ENCODE results near the gene TUBB. TPM values are rescaled to one million over a fixed set of nuclear protein-coding genes. Genes with fewer than 3 reads are reported as not detected.
"Not testable (repeated sequence)": the region's sequence is repeated elsewhere in the genome, so short reads cannot be mapped to it uniquely, and the experiment has no call there.

TUBB gene
- total RNA-seq, 1 experiment from 2014 or later = 935 TPM

DNA sequence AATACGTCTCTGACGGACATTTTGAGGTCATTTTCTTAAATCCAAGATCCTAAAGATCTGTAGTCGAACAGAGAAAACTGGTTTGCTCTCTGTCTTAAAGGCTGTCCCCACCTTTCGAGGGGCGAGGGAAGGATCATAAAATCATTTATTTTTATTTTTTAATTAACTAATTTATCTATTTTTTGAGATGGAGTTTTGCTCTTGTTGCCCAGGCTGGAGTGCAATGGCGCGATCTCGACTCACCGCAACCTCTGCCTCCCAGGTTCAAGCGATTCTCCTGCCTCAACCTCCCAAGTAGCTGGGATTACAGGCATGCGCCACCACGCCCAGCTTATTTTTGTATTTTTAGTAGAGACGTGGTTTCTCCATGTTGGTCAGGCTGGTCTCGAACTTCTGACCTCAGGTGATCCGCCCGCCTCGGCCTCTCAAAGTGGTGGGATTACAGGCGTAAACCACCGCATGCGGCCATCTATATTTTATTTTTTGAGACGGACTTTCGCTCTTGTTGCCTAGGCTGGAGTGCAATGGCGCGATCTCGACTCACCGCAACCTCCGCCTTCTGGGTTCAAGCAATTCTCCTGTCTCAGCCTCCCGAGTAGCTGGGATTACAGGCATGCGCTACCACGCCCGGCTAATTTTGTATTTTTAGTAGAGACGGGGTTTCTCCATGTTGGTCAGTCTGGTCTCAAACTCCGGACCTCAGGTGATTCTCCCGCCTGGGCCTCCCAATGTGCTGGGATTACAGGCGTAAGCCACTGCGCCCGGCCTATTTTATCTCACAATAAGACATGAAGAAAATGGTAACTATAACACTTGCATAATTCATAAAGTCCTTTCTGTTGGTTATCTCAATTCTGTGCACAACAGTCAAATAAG is 2.1 kb upstream of the TUBB start:
- not testable (repeated sequence) for DNase-seq (ENCODE audit: low spot score)

DNA sequence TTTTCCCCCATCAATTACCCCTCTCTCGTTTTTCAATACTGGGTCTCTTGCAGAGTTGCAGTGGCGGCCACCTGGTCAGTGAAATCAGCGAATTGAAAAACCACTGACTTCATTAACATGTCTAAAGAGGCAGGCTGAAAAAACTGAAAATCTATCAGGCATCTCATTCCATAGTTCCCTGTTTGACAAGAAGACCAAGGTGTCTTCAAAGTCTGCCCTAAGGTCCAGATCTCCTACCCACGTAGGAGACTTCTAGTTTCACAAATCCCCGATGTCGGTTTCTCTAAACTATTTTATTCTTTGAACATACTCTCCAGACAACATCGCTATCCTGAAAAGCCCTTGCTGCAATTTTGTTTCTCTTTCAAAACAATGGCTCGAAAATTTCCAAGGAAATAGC is 796 bp upstream of the TUBB start:
- no peak for DNase-seq (ENCODE audit: low spot score)

GRCh38 chr6:30720738-30721197 is 616 bp downstream of the TUBB start:
- peak; percentile 68 for DNase-seq (ENCODE audit: low spot score)

GRCh38 chr6:30721198-30722024 is 1.3 kb downstream of the TUBB start:
- DNase-seq (ENCODE audit: low spot score) = peak; percentile 89

DNA sequence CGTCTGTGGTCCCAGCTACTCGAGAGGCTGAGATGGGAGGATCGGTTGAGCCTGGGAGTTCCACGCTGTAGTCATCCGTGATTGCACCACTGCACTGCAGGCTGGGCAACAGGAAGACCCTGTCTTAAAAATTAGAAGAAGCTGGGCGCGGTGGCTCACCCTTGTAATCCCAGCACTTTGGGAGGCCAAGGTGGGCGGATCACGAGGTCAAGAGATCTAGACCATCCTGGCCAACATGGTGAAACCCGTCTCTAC is 1.8 kb downstream of the TUBB start:
- DNase-seq (ENCODE audit: low spot score) = not testable (repeated sequence)

DNA sequence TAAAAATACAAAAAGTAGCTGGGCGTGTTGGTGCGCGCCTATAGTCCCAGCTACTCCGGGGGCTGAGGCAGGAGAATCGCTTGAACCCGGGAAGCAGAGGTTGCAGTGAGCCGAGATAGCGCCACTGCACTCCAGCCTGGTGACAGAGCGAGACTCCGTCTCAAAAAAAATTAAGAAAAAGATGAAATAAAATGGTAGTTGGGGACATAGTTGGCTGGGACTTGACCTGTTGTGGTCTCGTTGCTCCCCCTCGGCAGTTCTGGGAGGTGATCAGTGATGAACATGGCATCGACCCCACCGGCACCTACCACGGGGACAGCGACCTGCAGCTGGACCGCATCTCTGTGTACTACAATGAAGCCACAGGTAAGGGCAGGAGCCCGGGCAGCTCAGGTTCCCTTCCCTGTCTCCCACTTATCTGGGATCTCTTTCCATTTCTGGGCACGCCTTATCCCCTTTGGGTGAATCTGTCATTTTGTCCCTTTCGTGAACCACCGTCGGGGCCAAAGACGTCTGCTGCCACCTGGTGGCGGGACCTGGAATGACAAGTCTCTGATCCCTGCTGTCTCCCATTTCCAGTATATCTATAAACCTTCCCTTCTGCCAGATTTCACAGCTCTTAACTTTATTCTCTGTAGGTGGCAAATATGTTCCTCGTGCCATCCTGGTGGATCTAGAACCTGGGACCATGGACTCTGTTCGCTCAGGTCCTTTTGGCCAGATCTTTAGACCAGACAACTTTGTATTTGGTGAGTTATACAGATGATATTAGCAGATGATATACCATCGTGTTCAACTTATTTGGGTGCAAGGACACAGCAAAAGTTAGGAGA is 2.3 kb downstream of the TUBB start:
- peak; percentile 94 for DNase-seq (ENCODE audit: low spot score)

DNA sequence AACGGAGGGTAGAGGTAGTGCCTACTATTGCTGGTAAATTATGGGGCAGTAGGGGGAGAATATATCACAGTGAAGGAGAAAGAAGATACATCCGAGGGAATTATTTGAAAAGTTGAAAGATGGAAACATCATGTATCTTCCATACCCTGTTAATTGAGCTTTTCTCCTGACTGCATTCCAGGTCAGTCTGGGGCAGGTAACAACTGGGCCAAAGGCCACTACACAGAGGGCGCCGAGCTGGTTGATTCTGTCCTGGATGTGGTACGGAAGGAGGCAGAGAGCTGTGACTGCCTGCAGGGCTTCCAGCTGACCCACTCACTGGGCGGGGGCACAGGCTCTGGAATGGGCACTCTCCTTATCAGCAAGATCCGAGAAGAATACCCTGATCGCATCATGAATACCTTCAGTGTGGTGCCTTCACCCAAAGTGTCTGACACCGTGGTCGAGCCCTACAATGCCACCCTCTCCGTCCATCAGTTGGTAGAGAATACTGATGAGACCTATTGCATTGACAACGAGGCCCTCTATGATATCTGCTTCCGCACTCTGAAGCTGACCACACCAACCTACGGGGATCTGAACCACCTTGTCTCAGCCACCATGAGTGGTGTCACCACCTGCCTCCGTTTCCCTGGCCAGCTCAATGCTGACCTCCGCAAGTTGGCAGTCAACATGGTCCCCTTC is 3.1 kb downstream of the TUBB start:
- not testable (repeated sequence) for DNase-seq (ENCODE audit: low spot score)

DNA sequence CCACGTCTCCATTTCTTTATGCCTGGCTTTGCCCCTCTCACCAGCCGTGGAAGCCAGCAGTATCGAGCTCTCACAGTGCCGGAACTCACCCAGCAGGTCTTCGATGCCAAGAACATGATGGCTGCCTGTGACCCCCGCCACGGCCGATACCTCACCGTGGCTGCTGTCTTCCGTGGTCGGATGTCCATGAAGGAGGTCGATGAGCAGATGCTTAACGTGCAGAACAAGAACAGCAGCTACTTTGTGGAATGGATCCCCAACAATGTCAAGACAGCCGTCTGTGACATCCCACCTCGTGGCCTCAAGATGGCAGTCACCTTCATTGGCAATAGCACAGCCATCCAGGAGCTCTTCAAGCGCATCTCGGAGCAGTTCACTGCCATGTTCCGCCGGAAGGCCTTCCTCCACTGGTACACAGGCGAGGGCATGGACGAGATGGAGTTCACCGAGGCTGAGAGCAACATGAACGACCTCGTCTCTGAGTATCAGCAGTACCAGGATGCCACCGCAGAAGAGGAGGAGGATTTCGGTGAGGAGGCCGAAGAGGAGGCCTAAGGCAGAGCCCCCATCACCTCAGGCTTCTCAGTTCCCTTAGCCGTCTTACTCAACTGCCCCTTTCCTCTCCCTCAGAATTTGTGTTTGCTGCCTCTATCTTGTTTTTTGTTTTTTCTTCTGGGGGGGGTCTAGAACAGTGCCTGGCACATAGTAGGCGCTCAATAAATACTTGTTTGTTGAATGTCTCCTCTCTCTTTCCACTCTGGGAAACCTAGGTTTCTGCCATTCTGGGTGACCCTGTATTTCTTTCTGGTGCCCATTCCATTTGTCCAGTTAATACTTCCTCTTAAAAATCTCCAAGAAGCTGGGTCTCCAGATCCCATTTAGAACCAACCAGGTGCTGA is 3.9 kb downstream of the TUBB start:
- DNase-seq (ENCODE audit: low spot score) = not testable (repeated sequence)

DNA sequence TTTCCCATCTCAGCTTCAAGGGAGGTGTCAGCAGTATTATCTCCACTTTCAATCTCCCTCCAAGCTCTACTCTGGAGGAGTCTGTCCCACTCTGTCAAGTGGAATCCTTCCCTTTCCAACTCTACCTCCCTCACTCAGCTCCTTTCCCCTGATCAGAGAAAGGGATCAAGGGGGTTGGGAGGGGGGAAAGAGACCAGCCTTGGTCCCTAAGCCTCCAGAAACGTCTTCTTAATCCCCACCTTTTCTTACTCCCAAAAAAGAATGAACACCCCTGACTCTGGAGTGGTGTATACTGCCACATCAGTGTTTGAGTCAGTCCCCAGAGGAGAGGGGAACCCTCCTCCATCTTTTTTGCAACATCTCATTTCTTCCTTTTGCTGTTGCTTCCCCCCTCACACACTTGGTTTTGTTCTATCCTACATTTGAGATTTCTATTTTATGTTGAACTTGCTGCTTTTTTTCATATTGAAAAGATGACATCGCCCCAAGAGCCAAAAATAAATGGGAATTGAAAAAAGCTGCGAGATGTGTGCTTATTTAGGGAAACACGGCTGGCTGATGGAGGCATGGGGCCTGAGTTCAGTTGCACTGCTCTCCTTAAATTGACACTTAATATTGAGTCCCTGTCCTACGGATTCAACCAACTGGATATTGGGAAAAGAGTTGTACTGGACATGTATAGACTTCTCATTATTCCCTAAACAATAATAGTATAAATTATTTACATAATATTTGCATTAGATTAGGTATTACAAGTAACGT is 4.9 kb downstream of the TUBB start:
- DNase-seq (ENCODE audit: low spot score) = no peak

DNA sequence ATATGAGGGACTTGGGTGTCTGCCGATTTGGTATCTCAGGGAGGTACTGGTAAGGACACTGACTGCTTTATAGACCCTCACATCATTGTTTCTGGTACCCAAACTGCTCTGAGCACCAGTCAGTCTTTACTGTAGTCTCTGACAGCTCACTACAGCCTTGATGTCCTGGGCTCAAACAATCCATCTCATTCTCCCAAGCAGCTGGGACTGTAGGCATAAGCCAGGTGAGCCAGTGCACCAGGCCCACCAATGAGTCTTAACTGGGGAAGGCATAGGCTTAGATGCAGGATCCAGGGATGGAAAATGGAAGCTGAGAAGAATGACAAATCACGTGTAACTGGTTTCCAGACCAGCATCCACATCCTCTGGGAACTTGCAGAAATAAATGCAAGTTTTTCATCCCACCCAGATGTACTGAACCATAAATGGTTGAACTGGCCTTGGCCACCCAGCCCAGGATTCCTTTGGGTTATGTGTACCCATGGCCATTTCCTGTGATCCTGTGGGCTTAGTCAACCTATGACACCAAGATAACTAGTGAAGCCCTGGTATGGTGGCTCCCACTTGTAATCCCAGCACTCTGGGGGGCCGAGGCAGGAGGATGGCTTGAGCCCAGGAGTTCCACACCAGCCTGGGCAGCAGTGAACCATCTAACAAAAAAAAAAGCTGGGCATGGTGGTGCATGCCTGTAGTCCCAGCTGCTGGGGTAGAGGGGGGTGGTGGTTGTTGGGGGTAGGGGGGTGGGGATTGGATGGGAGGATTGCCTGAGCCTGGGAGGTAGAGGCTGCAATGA is 5.8 kb downstream of the TUBB start:
- peak; percentile 58 for DNase-seq (ENCODE audit: low spot score)

DNA sequence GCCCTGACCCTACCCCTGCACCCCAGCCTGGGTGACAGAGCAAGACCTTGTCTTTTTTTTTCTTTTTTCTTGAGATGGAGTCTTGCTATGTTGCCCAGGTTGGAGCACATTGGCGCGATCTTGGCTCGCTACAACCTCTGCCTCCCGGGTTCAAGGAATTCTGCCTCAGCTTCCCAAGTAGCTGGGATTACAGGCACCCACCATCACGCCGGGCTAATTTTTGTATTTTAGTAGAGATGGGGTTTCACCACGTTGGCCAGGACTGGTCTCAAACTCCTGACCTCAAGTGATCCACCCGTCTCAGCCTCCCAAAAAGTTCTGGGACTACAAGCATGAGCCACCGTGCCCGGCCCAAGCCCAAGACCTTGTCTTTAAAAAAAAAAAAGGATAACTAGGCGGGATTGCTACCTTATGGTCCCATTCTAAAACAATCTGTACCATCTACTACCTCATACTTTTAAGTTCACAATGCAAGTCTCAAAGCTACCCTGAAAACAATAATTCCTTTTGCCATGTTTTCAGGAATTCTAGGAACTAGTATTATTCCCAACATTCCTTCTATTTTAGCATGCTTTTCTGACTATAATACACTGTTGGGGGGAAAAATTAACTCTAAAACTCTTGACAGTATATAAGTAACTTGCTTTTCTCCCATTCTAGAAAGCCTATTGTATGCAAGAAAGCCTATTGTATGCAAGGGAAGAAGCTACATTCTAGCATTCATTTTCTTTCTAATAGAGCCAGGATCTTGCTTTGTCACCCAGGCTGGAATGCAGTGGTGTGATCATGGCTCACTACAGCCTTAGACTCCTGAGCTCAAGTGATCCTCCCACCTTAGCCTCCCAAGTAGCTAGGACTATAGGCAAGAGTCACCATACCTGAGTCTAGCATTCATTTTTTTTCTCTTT is 6.6 kb downstream of the TUBB start:
- DNase-seq (ENCODE audit: low spot score) = peak; percentile 19

- DNase-seq (ENCODE audit: low spot score) = no peak
Observed at GRCh38 chr6:30727920-30728553, 7.9 kb downstream of the TUBB start.

- DNase-seq (ENCODE audit: low spot score) = peak; percentile 94
Observed at GRCh38 chr6:30730601-30731435, 10.7 kb downstream of the TUBB start.

DNA sequence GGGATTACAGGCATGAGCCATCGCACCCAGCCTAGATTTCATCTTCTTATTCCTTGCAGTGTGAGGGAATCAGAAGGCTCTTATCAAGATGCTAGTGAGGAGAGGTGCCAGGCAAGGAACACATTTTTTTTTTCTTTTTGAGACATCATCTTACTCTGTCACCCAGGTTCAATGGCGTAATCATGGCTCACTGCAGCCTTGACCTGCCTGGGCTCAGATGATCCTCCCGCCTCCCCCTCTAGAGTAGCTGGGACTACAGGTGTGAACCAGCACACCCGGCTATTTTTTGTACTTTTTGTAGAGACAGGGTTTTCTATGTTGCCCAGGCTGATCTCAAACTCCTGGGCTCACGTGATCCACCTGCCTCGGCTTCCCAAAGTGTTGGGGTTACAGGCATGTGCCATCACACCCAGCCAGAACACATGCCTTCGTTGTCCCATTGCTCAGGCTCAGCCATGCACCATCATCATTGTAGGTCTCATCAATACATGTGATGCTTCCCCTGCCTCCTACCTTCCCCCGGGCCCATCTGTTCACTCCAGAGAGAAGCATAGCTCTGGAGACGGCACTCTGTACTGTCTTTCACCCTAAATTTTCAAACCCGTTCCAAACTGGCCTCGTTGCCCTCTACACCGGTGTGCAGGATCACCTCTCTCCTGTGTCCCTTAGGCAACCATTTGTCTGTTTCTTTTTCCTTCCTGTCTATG is 12.2 kb downstream of the TUBB start:
- DNase-seq (ENCODE audit: low spot score) = no peak

- DNase-seq (ENCODE audit: low spot score) = no peak
Observed at GRCh38 chr6:30735668-30736314, 15.6 kb downstream of the TUBB start.

All from HT-29 (cell line).